NT2/D1 (cell line): Measurements from ENCODE around the gene GALNT14.

Experiments used
- DNase-seq: peaks from one replicate; pipeline ENCODE4 v3.0.0-alpha.2; 2011; ENCODE audit warnings: low read depth, low spot score
- H3K27me3 ChIP-seq: 2 replicates; pipeline ENCODE4 v1.6.0; 2011; ENCODE audit warnings: mild to moderate bottlenecking; ENCODE audit not compliant: insufficient read length, insufficient read depth
- H3K36me3 ChIP-seq: 2 replicates; pipeline ENCODE4 v1.6.1; 2011; ENCODE audit warnings: mild to moderate bottlenecking, low read length, mixed read lengths; ENCODE audit not compliant: insufficient read depth, insufficient read length
- H3K4me1 ChIP-seq: 2 replicates; pipeline ENCODE4 v1.5.1; 2011; ENCODE audit not compliant: insufficient read depth, insufficient read length
- H3K4me3 ChIP-seq: 2 replicates; pipeline ENCODE4 v1.5.1; 2011; ENCODE audit warnings: low read depth; ENCODE audit not compliant: insufficient read length
- H3K9ac ChIP-seq: 2 replicates; pipeline ENCODE4 v1.6.0; 2011; ENCODE audit warnings: low read depth; ENCODE audit not compliant: insufficient read length
- H3K9me3 ChIP-seq: 2 replicates; pipeline ENCODE4 v1.5.1; 2011; ENCODE audit warnings: mild to moderate bottlenecking, low read length; ENCODE audit not compliant: insufficient read depth
- SUZ12 ChIP-seq: IDR thresholded peaks from 2 replicates; pipeline ENCODE4 v1.6.1; 2011; ENCODE audit not compliant: insufficient read length, insufficient read depth; ENCODE audit errors: extremely low read depth
- YY1 ChIP-seq: IDR thresholded peaks from 2 replicates; pipeline ENCODE4 v1.6.1; 2011; ENCODE audit not compliant: insufficient read length, insufficient read depth
- ZNF274 ChIP-seq: IDR thresholded peaks from 2 replicates; pipeline ENCODE4 v1.6.1; 2011; ENCODE audit warnings: mild to moderate bottlenecking, low read depth, low read length

GALNT14 gene

GRCh38 chr2:30975156-30975555, 163.1 kb downstream of the GALNT14 start:
- no peaks in the 10 kb centered on the region for H3K4me1 ChIP-seq
- H3K9me3 ChIP-seq: peaks cover 12% of the 10 kb centered on the region; the same call in 1 of the 2 replicates
- TF ChIP-seq YY1 (no peak), SUZ12 (no peak), ZNF274 (no peak)
- H3K36me3 ChIP-seq: no peaks in the 10 kb centered on the region
- no peak for DNase-seq
- H3K27me3 ChIP-seq: no peaks in the 10 kb centered on the region
- no peak overlapping the region for H3K9ac ChIP-seq
- H3K4me3 ChIP-seq: no peak overlapping the region

GRCh38 chr2:30974554-30974953, 163.7 kb downstream of the GALNT14 start:
- no peak overlapping the region for H3K4me3 ChIP-seq
- H3K9ac ChIP-seq: no peak overlapping the region
- no peak for TF ChIP-seq SUZ12
- no peak for TF ChIP-seq ZNF274
- no peak for TF ChIP-seq YY1
- no peak for DNase-seq
- H3K36me3 ChIP-seq: no peaks in the 10 kb centered on the region
- H3K9me3 ChIP-seq: peaks cover 12% of the 10 kb centered on the region; the same call in 1 of the 2 replicates
- H3K27me3 ChIP-seq: no peaks in the 10 kb centered on the region
- H3K4me1 ChIP-seq: no peaks in the 10 kb centered on the region

DNA sequence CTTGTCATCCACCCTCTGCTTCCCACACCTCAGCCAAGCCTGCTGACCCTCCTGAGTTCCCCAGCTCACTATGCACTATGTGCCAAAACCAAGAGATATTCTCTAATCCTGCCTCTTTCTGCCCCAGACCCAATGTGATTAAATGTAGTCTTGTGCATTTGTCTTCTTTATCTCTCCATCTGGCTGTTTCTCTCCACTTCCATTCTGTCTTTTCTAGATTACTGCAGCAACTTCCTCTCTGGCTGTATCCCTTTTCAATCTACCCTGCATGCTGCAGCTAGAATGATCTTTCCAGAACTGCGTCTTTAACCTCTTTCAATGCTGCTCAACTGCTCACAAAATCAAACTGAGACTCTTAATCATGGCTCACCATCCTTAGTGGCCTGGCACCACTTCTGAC, 164.1 kb downstream of the GALNT14 start:
- TF ChIP-seq ZNF274: no peak
- TF ChIP-seq YY1: no peak
- no peak for TF ChIP-seq SUZ12
- Histone ChIP-seq H3K9ac (no peak overlapping the region), H3K27me3 (no peaks in the 10 kb centered on the region)

DNA sequence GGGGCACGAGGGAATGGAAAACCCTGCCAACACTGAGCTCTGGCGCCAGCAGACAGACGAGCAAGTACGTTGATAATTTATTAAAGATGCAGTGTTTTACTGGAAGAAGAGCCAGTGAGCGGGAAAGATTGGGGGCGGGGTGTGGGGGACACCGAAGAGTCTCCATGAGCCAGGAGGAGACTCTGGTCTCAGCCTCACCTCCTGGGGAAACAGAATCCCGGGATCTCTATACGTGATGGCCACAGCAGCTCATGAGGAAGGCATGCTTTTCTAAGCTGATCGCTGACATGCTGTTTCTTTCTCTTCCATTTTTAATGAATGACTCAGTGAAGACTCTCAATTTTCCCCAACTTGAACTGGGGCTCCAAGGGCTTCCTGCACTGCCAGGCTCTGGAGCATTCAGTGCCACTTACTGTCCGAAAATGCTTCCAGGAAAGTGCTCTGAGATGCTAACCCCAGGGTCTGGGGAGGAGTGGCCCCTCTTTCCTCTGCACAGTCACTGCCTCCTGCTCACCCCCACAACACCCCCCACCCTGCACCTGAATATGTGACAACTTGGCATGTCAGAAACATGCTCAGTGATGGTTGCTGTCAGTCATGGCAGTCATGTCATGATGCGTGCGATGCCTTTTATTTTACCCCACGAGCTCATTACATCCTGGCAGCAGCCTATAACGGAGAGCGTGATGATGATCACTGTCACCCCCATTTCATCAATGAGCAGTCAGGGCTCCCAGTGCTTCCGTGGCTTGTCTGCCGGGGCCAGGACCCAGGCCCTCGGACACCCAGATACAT, 166.8 kb downstream of the GALNT14 start:
- DNase-seq: no peak
- Histone ChIP-seq H3K36me3 (no peaks in the 10 kb centered on the region), H3K9me3 (peaks cover under 1% of the 10 kb centered on the region; the same call in 1 of the 2 replicates), H3K9ac (no peak overlapping the region), H3K4me3 (no peak overlapping the region), H3K4me1 (no peaks in the 10 kb centered on the region), H3K27me3 (no peaks in the 10 kb centered on the region)
- TF ChIP-seq ZNF274 (no peak), SUZ12 (no peak), YY1 (no peak)

More for the DNA sequence above, 164.1 kb downstream of the GALNT14 start:
- Histone ChIP-seq H3K9me3 (peaks cover 12% of the 10 kb centered on the region; the same call in 1 of the 2 replicates), H3K4me1 (no peaks in the 10 kb centered on the region), H3K36me3 (no peaks in the 10 kb centered on the region), H3K4me3 (no peak overlapping the region)
- no peak for DNase-seq

DNA sequence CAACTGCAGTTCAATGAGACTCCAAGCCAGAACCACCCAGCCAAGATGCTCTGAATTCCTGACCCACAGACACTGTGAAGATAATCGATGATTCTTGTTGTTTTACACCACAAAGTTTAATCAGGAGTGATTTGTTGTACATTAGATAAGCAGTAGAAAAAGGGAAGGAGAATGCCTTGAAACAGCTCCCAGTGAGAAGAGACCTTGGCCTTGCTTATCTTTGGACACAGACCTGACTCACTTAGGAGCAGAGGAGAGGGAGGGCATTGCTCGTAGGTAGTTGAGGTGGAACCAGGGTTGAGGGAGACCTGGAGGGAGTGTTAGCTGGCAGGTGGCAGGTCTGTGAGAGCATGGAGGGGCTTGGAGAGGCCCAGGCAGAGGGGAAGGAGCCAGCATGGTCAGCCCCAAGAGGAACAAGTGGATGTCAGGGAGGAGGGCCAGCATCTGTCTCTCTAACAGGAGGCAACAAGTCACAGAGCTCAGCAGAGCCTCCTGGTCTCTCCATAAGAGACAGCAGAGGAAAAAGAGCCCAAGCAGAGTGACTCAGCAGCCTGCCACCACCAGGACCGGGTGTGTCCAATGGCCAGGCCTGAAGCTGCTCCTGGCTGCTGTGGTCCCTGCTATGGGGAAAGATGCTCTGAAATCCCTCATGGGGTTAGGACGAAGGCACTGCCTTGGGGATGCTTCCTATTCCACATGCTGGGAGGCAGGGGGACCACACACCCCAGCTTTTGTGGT, 169.4 kb downstream of the GALNT14 start:
- DNase-seq: no peak

GRCh38 chr2:30966786-30967185, 171.5 kb downstream of the GALNT14 start:
- Histone ChIP-seq H3K4me1 (peaks cover 3% of the 10 kb centered on the region), H3K4me3 (no peak overlapping the region), H3K9ac (no peak overlapping the region), H3K9me3 (no peaks in the 10 kb centered on the region), H3K27me3 (no peaks in the 10 kb centered on the region), H3K36me3 (peaks cover 10% of the 10 kb centered on the region)
- DNase-seq: no peak
- TF ChIP-seq SUZ12 (no peak), YY1 (no peak), ZNF274 (no peak)

More for the DNA sequence above, 169.4 kb downstream of the GALNT14 start:
- no peak overlapping the region for H3K9ac ChIP-seq
- peaks cover 10% of the 10 kb centered on the region for H3K36me3 ChIP-seq
- no peaks in the 10 kb centered on the region for H3K9me3 ChIP-seq
- H3K27me3 ChIP-seq: no peaks in the 10 kb centered on the region
- no peak for TF ChIP-seq ZNF274
- no peak for TF ChIP-seq YY1
- TF ChIP-seq SUZ12: no peak
- peaks cover 3% of the 10 kb centered on the region for H3K4me1 ChIP-seq
- H3K4me3 ChIP-seq: no peak overlapping the region

DNA sequence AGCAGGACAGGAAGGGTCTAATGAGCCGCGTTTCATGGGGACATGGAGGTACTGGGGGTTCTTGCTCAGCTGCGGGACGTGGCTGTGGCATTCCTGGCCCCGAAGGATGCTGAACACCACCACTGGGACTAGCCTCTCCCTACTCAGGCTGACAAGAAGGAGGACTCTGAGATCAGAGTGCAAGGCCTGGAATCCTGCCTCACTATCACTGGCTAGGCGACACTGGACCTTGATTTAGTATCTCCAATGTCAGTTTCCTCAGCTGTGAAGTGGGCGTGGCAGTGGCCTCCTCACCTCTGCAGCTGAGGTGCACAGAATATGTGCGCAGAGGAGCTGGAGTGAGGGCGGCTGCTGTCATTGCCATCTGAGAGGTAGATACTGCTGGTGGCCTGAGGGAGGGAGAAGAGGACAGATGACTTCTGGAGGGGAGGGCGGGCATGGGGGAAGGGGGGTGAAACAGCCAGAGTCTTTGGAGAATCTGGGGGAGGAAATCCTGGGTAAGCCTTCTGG, 173.2 kb downstream of the GALNT14 start:
- no peak for TF ChIP-seq SUZ12
- TF ChIP-seq ZNF274: no peak
- no peak for TF ChIP-seq YY1
- Histone ChIP-seq H3K27me3 (no peaks in the 10 kb centered on the region), H3K4me3 (no peak overlapping the region), H3K36me3 (peaks cover 10% of the 10 kb centered on the region), H3K4me1 (peaks cover 3% of the 10 kb centered on the region), H3K9me3 (no peaks in the 10 kb centered on the region), H3K9ac (no peak overlapping the region)
- DNase-seq: no peak
